HG02973 (cell line): ENCODE results near the gene PDXDC1.
"Not testable (repeated sequence)": the region's sequence is repeated elsewhere in the genome, so short reads cannot be mapped to it uniquely, and the experiment has no call there.

ENCODE experiments used
- ATAC-seq: cut with Tn5 transposase; IDR thresholded peaks from one replicate; pipeline ENCODE4 v1.9.1; 2021; ENCODE audit warnings: moderate library complexity; ENCODE audit not compliant: unreplicated experiment

PDXDC1 gene

DNA sequence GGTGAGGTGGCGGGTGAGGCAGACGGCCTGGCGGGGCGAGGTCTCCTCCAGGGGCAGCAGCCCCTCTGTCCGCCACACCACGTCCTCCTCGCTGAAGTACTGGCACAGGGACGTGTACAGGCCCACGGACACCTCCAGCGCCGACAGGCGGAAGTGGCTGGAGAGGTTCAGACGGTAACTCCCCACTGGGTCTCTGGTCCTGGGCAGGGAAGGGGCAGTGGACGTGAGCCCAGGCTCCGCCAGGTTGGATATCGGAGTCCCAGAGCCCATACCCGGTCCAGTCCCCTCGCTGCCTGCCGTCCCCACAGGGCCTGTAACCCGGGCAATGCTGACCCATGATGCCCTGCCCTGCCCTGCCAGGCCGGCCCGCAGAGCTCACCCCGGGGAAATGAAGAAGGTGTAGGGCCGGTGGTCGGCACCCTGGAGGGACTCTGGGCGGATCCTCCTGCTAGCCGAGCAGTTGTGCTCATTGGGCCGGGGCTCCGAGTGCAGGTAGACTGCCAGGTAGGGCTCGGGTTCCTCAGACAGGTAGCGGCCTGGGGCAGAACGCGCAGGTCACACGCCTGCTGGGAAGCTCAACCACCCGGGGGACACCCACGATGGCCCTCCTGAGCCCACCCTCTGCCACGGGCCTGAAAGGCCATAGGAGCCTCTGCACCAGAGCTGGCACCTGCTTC, 155.6 kb downstream of the PDXDC1 start:
- ATAC-seq, result not testable (repeated sequence)

DNA sequence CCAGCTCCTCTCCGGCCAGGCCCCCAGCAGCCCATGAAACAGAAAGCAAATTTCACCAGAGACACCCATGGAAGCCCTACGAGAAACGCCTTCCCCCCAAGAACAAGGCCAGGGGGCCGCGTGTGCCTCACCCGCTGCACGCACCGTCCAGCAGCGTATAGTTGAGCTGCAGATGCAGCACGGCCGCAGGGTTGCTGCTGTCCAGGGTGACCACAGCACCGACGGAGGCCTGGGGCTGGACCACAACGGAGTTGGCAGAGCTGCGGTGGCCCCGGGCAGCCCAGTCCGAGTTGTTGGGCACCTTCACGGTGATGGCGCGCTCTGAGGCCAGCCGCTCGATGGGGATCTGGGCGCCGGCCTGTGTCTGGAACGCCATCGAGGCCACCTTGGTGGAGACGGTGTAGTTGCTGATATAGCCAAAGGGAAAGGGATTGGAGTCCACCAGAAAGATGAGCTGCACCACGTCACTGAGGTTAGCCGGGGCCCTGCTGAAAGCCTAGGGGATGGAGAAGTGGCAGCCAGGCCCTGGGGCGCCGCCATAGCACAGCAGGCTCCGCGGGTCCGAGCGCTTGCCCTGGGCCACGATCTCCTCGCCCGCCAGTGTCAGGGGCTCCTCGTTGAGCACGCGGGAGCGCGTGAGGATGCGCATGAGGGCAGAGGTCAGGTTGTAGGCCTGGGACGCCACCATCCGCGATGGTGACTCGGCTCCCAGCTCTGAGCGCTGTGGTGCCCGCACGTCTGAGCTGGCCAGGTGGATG, 156.3 kb downstream of the PDXDC1 start:
- not testable (repeated sequence) for ATAC-seq

DNA sequence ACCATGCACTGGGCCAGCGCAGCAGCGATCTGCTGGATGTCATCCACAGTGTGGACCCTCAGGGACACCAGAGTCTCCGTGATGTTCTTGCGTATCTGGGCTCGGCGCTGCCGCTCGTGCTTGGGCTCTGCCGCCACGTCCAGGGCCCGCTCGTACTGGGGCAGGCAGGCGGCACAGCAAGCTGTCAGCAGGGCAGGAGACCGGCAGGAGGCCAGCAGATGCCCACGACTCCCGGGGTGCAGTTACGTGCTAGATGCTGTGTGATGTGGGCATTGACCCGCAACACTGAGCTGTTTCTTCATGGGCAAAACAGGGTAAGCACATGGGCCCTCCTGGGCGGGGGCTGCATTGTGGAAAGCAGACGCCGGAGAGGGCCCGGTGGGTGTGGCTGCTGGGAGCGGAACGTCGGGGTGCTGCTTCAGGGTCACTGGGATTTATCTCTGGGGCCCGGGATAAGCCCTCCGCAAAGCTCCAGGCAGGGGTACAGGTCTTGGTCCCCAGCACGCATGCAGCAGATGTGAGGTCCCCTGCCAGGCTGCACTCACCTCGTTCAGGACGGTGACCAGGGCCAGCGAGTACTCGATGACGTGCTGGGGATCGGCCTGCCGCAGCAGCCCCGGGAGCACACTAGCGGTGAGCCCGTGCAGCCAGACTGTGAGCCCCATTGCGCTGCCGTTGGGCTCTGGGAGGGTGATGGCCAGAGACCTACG, 158.0 kb downstream of the PDXDC1 start:
- not testable (repeated sequence) for ATAC-seq

DNA sequence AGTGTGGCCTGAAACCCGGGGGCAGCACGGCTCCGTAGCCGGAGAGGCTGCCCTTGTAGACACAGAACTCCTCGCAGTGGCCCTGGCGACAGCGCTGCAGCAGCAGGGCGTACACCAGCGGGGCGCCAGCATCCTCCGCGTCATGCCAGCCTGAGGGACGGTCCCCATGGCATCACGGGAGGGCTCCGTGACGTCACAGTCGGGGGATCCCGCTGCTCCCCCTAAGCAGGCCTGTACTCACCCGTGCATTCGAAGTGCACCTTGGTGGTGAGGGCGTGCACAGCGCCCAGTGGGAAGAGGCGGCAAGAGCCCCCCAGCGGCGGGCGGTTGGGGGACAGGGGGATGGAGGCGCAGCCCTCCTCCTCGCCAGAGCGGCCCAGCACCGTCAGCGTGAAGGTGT, 158.7 kb downstream of the PDXDC1 start:
- not testable (repeated sequence) for ATAC-seq

DNA sequence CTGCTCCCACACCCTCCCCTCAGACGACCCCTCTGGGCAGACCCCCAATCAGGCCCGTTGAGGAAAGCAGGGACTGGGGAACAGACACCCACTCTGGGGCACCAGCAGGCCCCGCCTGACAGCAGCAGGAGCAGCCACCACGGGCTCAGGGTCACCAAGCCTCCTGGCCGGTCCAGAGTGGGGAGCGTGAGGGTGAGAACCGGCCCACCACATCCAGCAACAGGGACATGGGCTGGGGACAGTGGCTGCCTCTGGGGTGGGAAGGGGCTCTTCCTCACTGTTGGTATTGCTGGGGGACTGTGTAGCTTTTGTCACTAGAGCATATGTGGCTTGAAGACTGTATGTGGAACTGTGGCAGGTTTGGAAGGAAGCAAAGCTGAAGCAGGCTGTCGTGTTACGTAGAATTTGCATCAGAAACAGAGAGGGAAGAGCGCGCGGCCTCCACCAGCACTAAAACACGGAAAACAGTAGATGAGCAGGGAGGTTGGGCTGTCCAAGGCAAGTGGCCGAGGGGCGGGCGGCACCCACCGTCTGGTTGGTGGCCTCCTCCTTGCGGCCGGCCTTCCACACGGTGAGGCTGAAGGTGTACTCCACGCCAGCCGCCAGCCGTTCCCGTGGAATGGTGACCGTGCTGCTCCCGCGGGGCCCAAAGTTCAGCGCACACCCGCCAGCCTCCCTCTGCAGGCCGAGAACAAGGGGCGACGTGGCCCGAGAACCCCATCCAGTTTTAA, 160.1 kb downstream of the PDXDC1 start:
- not testable (repeated sequence) for ATAC-seq

DNA sequence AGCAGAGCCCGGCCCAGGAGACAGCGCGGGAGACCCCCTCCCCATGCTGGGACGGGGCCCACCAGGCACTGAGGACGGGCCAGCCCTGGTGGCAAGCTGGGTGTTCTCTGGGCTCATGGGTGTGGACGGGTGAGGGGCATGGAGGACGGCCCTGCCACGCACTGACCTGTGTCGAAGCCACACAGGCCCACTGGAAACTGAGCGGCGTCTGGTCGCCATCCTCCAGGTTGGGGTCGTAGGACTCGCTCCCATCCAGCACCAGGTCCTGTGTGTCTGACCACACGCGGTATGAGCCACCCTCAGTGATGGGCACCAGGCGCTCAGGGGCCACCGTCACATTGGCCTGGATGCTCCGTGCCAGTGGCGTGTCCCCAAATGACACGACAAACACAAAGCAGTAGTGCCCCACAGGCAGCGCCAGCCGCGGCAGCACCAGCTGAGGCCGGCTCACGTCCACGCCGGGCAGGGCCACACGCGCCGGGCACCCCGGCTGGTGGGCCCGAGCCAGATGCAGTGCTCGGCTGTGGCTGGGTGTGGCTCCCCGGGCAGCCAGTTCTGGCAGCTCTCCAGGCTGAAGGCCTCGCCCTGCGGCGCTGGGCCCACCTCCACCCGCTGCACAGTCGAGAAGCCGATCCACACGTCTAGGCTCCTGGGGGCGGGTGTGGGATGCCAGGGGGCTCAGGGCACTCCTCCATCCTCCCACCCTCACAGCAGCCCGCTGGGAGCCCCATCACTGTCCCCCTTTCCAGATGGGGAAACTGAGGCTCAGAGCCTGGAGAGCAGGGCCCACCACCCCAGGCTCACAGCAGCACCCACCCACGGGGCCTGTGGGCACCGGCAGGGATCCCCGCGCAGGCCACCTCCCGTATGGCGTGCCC, 160.9 kb downstream of the PDXDC1 start:
- ATAC-seq, result not testable (repeated sequence)

DNA sequence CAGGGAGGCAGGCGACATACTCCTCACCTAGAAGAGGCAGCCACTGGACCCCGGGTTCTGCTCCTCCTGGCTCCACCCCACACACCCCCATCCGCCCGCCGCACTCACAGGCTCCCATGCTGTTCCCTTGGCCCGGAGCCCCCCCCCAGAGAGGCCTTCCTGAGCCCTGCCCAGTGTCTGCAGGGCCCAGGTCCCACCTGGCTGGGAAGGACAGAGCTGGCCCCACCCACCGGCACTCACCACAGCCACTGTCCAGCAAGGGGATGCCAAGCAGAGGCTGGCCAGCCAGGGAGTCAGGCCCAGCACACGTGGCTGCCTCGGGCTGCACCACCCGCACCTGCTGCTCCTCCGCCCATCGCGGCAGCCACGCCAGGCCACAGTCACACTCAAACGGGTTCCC, 162.7 kb downstream of the PDXDC1 start:
- ATAC-seq, result not testable (repeated sequence)

DNA sequence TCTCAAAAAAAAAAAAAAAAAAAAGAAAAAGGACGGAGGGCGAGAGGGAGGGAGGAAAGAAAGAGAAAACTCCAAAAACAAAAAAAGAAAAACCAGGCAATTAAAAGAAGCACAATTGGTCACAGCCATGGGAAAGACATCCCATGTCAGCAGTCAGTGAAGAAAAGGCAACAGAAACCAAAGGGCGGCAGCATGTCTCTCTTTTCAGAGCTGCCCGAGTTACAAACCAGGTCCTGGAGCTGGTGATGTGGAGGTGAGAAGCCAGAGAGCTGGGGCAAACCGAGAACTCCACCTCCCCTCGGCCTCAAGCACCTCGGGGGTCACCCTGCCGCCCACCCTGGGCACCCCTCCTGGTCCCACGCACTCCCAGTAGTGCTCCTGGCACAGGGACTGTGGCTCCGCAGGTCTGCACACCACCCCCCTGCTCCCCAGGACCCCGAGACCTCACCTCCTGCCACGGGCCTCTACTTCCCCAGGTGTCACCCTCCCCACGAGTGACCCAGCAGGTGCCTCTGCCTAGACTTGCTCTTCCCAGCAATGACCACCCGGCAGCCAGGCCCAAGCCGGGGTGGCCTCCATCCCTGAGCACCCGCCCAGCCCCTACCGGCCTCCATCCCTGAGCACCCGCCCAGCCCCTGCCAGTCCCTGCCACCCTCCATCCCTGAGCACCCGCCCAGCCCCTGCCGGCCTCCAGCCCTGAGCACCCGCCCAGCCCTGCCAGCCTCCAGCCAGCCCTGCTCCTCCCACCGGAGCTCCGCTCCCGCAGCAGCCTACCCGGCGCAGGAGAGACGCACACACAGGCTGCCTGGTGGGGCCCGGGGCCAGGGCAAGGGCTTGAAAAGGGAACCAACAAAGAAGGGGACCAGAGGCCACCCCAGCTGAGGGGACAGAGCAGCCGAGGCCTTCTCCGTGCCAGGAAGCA, 165.9 kb downstream of the PDXDC1 start:
- ATAC-seq, result not testable (repeated sequence)

DNA sequence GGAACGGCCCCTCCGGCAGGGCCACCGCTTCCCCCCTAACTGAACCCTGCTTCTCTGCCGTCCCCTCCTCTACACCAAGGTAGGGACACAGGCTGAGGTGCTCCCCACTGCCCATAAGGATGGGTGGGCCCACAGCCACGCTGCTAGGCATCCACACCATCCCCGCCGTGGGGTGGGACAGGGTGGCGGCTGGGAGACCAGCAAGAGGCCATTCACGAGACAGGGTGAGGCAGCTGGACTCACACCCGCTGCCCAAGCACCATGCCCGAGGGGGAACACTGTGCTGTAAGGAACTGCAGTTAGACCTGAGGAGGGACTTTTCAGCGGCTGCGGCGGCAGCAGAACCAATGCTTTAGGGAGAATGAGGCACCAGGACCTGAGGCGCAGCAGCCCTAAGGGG, 166.8 kb downstream of the PDXDC1 start:
- ATAC-seq, result no peak

DNA sequence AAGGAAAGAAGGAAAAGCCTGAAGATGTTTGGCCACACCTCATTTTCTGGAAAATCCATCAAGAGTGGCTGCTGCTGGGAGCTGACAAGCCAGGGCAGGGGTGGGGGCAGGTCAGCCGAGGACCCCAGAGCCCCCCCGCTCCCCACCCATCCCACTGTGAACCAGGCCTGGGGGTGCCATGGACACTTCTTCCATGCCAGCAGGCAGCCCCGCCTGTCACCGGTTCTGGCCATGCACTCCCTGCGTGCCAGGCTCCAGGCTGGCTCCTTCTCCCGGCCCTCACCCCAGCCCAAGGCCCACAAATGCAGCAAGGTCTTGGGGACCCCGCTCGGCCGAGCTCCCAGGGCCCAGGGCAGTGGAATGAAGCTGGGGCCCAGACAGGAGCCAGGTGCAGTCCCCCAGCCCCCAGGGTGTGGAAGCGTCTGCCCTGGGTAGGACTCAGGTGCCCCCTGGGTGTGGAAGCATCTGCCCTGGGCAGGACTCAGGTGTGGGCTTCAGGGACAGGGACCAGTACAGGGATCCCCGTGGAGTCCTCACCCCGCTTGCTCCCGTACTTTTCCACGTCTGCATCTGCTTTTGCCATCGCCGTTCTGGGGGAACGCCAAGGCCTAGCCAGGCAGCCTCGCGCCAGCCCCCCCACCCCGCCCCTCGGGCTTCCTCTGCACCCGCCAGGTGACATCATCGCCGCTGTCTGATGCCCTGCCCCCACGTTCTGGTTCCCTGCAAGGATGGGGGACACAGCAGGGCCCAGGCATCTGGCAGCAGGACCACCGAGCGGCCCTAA, 167.5 kb downstream of the PDXDC1 start:
- ATAC-seq, result not testable (repeated sequence)

DNA sequence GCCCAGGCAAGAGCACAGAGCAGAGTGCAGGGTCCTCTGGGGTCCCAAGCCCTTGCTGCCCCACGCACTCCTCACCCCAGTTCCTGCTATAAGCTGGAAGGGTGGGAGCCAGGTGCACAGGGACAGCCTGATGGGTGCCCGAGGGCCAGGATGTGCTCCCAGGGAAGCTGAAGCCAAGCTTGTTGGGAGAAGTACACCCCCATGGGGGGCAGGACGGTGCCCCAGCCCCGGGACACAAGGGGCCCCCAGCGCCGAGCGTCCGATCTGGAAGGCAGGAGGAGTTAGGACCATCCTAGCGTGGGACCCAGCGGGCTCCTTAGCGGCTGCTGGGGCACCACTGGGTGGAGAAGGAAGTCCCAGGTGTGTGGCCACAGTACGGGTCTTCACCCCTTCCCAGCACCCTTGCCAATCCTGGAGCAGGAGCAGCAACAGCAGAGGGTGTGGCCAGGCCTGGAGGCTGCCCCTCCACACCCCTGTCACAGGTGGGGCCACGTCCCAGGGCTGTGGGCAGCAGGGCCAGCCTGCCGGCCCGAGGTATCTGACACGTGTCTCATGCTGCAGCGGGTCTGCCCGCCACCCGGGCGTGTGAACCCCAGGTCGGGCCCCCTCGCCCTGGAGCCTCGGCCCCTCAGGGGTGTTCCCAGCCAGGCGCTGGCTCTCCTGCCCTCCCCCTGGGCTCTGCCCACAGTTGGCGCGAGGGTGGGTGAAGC, 168.2 kb downstream of the PDXDC1 start:
- ATAC-seq, result not testable (repeated sequence)

DNA sequence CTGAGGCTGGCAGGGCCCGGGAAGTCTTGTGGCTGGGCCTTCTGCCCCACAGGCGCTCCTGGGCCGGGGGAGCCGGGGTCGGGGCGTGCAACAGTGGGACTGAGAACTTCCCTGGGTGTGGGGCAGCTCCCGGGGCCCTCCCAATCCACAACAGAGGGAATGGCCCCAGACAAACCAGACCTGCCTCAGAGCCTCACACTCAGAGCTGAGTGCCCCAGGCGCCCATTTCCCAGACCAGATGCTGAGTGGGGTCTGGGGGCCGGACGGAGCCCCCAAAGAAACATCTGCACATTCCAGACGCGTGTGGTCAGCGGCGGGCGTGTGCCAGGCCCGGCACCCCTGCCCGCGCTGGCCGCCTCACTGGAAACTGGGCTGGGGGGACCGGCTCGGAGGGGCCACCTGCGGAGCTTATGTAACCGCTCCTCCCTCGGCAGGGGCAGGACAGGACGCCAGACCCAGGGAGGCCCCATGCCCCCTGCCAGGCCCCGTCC, 168.8 kb downstream of the PDXDC1 start:
- ATAC-seq, result not testable (repeated sequence)

DNA sequence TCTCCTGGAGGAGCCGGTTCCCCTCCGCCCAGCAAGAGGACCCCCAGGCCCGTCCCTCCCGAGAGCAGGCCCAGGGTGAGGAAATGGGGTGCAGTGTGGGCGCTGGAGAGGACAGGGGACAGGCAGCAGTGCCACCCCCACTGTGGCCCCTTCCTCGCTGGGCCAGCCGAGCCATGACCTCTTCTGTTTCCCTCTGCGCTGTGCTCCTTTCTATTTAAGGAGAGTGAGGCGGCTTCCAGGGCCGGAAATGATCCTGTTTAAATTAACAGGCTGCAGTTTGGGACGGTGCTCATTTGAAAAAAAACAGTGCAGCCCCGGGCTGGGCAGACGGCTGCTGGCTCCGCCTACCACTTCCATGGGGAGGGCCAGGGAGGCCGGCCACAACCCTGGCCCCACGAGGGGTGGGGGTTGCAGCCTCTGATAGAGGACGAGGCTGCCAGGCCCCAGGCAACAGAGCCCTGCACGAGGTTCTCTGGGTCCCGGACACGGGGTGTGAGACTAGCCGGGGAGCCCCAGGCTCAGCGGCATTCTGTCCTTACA, 169.3 kb downstream of the PDXDC1 start:
- ATAC-seq, result not testable (repeated sequence)

DNA sequence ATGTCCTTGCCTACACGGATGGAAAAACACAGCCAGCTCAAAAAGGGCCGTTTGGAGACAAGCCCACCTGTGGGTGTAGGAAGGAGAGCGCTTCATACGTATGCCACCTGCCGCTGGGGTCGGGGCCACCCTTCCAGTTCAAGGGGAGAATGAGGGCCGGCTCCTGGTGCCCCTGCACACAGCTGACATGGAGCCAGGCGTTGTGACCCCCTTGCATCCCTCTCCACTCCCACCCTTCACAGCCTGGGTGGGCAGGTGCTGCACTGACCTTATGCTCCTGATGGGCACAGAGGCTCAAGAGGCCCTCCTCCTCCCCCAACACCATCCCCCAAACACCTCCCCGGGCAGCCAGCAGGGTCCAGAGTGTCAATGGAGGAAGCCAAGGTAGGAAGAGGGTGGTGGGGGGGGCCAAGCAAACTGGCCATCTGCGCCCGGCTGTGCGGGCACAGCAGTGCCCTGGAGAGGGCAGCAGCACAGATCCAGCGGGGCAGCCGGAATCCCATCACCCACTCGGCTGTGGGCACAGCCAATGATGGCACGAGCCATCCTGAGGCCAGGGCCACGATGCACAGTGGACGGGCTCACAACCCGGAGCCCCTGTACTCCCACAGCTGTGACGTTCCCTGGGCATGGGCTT, 170.1 kb downstream of the PDXDC1 start:
- ATAC-seq, result not testable (repeated sequence)

DNA sequence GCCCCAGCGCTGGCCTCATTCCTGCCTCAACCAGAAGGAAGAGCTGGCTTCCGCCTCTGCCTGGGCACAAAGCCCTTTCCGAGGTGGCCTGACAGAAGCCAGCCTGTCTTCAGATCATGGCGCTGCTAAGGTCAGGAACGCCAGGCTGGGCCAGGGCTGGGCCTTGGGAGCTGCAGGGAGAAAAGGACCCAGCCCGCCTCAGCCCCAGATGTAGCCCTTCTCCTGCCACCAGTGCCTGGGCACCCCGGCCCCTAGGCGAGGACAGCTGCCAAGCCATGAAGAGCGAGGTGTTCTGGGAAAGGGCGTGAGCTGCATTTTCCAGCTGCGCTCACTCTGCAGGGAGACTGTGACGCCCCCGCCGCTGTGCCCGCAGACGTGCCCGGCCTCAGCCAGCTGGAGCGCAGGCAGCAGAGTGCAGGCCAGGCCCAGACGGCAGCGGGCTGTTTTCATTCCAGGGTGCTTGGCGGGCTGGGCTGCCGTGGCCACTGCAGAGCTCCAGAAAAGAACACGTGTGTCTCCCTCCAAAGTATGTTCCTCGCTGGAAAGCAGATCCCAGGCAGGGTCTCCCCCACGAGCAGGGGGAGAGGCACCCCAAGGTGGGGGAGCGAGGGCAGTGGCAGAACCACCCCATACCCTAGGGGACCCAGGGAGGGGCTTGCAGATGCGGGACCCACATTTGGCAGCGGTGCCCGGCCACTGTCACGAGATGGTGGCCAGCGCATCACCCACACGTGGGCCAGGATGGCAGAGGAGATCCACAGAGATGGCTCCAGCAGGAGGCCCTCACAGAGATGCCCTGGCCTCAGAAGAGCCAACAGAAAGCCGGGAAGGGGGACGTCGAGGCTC, 170.8 kb downstream of the PDXDC1 start:
- ATAC-seq, result not testable (repeated sequence)

DNA sequence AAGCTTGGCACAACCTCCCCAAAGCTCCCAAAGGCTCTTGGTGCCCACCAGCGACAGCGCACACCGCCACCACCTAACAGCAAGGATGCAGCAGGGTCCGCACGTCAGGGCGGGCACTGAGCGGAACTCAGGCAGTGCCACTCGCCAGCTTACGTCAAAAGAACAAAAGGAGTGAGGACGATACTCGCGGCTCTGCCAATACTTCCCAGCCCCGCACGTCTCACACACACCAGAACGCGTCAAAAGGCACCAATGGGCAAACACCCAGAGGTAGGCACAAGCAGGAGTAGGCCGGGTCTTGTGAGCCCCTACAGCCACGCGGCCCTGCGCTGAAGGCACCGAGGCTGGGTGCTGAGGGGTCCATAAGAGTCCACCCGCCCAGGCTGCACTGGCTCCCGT, 171.4 kb downstream of the PDXDC1 start:
- not testable (repeated sequence) for ATAC-seq
